GM11168 (cell line): ENCODE data around the gene DPPA2.
"Not testable (repeated sequence)": the region's sequence is repeated elsewhere in the genome, so short reads cannot be mapped to it uniquely, and the experiment has no call there.

Experiments
- in situ Hi-C: fragments of 300-500 bp; cut with MboI; formaldehyde crosslinking; loops from one replicate; pipeline ENCODE4 v1.12.0; 2022; ENCODE audit warnings: low sequenced_read_pairs; ENCODE audit not compliant: unreplicated experiment

Gene DPPA2

GRCh38 chr3:109316162-109316730, at the start of gene DPPA2:
TSS of gene DPPA2 (minus strand) at chr3:109316517. CDS start at chr3:109314542, 1,975 bp downstream.
- in situ Hi-C loops, result no loop called here

GRCh38 chr3:109364088-109364487, 47.8 kb upstream of the DPPA2 start:
- in situ Hi-C loops, result no loop called here

GRCh38 chr3:109363634-109364033, 47.3 kb upstream of the DPPA2 start:
- in situ Hi-C loops, result no loop called here

- in situ Hi-C loops, result no loop called here
Measured at GRCh38 chr3:109362823-109363222, 46.5 kb upstream of the DPPA2 start.

GRCh38 chr3:109358809-109359208, 42.5 kb upstream of the DPPA2 start:
- in situ Hi-C loops, result not testable (repeated sequence)

GRCh38 chr3:109356442-109357155, 40.3 kb upstream of the DPPA2 start:
- in situ Hi-C loops, result no loop called here

- in situ Hi-C loops, result no loop called here
Measured at GRCh38 chr3:109355625-109356441, 39.5 kb upstream of the DPPA2 start.

GRCh38 chr3:109353057-109353456, 36.7 kb upstream of the DPPA2 start:
- in situ Hi-C loops, result no loop called here

GRCh38 chr3:109351231-109351630, 34.9 kb upstream of the DPPA2 start:
- in situ Hi-C loops, result no loop called here

GRCh38 chr3:109346770-109347295, 30.5 kb upstream of the DPPA2 start:
- in situ Hi-C loops, result no loop called here

- in situ Hi-C loops, result no loop called here
Measured at GRCh38 chr3:109346099-109346498, 29.8 kb upstream of the DPPA2 start.

GRCh38 chr3:109339714-109340648, 23.7 kb upstream of the DPPA2 start:
- in situ Hi-C loops, result no loop called here

GRCh38 chr3:109339197-109339596, 22.9 kb upstream of the DPPA2 start:
- in situ Hi-C loops, result no loop called here

- in situ Hi-C loops, result no loop called here
Measured at GRCh38 chr3:109338322-109338721, 22.0 kb upstream of the DPPA2 start.

GRCh38 chr3:109337393-109337792, 21.1 kb upstream of the DPPA2 start, which contains the start of gene DPPA4:
TSS of gene DPPA4 (minus strand) at chr3:109337546. CDS start at chr3:109337517, 29 bp downstream.
- in situ Hi-C loops, result no loop called here

GRCh38 chr3:109336291-109336861, 20.1 kb upstream of the DPPA2 start:
- in situ Hi-C loops, result no loop called here

- in situ Hi-C loops, result no loop called here
Measured at GRCh38 chr3:109334572-109334971, 18.3 kb upstream of the DPPA2 start.

GRCh38 chr3:109331692-109332091, 15.4 kb upstream of the DPPA2 start:
- in situ Hi-C loops, result no loop called here

GRCh38 chr3:109330405-109330804, 14.1 kb upstream of the DPPA2 start:
- in situ Hi-C loops, result no loop called here
